HG03520 (cell line): ENCODE data around the gene CERKL.

Experiments
- ATAC-seq: cut with Tn5 transposase; IDR thresholded peaks from one replicate; pipeline ENCODE4 v1.9.1; 2021; ENCODE audit warnings: mild to moderate bottlenecking, moderate library complexity; ENCODE audit not compliant: unreplicated experiment

Gene CERKL

DNA sequence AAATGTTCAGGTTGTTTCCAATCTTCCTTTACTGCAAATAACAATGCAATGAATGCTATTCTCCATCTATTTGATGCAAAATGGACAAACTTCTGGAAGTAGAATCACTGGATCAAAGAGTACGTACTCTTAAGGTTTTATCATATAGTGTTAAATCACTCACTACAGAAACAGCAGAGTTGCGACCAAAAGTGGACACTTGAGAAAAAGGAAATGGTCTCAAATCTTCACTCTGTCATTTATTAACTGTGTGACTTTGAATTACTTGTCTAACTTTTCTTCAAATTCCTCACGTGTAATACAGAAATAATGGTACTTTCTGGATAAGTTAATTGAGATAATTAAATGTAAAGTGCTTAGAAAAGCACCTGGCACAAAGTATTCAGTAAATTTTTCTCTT lies 78.1 kb downstream of the CERKL start:
- ATAC-seq, result no peak

DNA sequence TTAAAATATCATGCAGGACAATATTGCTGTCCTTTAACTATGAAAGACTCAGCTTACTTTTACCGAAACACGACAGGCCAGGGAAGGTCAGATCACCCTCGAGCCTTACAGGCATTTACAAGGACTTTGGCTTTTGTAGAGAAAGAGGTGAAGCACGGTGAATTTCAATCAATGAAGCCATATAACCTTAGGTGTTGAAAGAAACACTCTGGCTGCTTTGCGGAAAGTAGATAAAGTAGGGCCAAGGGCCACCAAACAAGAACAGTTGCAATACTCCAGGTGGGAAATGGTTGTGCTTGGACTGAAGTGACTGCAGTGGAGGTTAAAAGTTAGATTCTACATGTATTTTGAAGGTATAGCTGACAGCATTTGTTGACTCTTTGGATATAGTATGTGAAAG lies 80.5 kb downstream of the CERKL start:
- ATAC-seq, result no peak

DNA sequence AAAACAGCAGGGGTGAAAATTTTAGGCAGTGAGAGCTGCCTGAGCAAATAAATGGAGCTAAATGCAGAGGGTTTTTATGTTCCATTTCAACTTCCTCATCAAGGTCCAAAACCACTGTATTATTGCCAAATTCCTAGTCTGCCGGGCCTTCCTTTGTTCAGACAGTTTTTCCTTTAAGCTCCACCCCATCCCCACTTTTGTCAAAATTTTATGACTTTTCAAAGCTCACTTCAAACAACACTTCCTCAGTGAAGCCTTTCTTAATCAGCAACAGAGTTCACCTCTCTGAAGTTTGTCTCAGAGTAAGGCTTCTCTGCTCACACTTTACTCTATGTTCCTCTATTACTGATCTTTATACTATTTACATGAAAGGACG lies 81.3 kb downstream of the CERKL start:
- no peak for ATAC-seq

DNA sequence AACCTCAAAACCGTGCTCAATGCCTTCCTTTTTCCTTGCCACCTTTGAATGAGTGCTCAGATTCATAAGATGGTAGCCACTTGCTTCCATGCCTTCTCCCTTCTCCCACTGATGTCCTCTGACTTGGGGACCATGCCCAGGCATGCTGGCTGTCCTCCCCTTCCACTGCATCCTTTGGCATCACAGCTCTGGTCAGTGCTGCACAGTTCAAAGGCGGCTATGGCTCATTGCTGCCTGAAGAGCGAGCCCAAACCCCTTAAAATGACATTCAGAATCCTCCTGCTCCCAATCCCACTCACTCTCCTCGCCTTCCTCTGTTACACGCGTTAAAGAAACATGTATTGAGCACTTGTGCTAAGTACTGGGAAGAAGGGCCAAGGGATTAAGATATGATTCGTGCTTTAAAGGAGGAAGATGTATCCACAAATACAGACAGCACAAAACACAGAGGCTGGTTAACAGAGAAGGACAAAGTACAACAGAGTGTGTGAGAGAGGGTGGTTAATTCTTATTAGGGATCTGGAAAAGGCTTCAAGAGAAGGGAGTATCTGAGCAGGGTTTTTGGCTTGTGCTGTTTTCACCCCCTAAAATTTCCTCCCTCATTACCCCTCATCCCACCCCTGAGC lies 81.8 kb downstream of the CERKL start:
- no peak for ATAC-seq

DNA sequence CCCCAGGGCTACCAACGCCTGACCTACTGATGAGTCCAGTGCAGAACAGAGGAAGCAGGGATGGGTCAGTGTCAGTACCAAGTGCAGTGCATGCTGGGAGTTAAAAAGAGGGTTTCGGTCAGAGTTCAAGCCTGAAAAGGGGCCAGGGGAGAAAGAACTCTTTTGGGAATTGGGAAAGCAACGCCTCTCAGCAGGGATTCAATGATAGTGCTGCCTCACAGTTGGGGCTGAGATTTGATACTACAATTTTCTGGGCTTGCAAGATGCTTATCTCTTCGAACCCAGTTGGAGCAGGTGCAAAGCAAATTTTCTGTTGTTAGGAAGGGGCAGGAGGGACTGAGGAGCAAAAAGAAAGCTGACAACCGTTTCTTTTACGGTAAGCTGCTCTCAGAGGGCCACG lies 82.6 kb downstream of the CERKL start:
- no peak for ATAC-seq

DNA sequence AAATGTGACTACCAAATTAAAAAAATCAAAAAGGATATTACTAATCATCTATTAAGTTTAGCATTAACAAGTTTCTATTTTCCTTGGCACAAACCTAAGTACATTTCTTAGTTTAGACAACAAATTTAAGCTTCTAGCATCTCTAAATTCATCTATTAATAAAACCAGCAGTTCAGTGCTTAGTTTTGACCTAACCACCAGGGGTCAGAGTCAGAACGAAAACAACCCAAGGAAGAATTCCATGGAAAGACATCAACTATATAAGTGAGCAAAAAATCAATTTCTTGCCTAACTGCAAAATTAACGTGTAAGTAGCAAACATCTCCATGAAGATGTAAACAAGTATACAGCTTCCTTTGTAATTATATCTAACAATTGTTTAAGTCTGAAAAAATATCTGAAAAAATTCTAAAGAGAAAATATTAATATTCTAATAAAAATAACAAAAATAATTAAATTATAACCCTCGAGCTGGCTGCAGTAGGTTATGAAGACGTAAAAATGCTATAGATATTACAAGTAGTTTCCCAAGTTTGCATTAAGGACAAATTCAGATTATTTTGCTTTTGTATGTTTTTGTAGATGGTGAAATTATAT lies 83.7 kb downstream of the CERKL start:
- no peak for ATAC-seq

DNA sequence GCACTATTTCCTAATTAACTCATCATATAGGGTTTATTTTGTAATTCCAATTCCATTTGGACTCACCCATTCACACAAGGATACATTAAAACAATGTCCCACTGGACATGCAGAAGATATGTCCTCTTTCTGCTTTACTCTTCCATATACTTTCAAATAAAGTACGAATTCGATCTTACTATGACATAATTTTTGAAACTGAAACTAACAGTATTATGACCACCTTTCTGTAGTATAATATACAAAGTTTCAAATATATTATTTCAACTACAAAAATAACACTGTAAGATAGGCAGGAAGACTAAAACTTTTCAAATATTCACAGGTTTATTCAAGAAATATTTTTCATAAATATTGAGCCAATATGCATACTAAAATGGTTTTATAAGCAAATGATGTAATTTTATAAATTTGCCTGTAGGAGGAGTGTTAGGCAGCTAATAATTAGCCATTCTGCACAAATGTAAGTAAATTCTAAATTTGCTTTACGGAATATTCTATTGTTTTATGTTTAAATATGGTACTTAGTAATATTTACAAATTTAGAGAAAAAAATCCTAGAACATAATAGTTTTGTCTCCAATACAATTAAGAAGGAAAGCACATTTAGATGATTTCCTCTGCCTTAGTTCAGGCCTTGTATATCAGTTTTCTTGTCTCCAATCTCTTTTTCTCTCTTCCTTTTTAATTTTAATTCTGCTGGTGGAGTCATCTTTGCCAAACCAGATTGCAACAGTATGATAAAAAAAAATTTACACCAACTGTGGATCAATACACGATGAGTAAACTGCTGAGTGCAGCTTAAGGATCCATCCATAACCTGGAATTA lies 85.9 kb downstream of the CERKL start:
- ATAC-seq, result no peak

DNA sequence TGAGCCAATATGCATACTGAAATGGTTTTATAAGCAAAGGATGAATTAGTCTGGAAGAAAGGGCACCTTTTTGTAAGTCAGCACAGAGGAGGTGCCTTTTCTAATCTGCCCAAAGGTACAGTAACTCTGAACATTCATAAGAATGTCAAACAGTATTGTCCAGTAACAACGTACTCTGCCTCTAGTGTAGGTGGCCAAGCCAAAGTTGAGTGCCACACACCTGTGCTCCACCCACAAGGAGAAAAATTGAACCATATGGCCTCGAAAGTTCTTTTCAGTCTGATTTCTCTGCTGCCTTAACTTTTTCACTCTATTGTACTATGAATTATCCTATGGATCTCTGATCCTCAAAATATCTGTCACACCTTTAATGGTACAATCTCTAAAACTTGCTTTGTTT lies 86.8 kb downstream of the CERKL start:
- ATAC-seq, result no peak

DNA sequence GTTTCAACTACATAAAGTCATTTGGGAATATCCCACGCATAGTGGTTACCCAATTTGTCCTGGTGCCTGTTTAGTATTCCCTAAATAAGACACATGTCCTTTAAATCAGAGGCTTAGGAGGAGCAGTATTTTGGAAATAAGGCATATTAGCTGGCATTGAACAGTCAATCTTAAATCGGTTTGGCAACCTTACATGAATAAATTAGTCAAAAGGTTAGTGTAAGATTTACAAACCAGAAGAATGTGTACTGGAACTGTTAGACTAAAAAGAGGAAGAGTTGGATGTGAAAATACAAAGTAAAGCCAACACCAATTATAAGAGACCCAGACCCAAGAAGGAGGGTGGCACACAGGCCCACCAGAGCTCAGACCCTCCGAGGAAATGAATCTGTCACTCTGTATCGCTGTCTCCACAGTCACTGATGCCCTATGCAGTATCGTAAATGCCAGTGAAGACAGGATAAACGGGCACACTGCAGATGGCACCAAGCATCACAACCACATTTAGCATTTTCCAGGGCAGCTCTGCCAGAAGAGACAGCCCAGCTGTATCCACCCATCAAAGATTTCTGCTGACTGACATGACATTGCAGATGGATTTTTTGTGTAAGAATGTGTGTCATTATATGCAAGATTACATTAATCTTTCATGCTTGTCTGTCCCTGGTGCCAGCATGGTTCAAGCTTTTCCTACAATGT lies 90.4 kb downstream of the CERKL start:
- ATAC-seq, result no peak

DNA sequence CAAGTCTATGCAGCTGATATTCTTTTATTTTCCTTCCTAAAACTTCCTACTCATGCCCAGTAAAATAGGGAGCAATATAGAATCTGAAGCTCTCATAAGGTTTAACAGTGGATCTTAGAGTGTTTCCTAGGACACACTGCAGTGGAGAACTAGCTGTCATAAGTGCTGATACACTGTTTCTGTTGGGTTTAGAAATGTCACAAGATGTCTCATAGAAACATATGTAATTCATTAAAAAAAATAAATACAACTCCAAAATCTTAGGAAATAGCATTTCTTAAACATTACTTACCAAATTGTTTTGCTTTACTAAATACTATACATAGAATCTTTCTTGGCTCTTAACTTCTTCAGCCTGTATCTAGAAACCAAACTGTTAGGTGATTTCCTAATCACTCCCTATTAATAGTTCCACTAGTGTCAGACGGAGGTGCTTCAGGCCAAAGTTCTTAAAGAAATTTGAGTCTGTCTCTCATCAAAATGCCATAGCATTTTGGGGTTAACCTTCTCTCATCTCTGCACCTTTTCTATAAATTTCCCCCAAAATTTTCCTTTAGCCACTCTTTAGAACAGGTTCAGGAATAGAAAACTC lies 93.7 kb downstream of the CERKL start:
- no peak for ATAC-seq

DNA sequence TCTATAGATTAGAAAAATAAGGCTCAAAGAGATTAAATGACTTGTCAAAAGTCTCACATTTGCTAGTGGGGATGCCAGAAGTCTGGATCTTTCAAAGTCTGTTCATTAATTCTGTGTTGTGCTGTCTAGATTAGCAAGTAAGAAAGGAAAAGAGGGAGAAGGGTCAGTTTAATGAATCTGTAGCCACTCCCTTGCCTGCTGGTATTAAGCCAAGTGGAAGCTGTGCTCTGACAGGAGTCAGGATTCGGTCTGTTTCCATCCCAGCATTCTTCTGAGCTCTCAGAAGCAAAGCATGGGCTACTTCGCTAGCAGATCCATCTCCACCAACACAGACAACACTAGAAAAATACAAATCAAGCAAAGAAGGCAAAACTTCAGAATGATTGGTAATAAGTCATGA lies 98.5 kb downstream of the CERKL start:
- no peak for ATAC-seq

DNA sequence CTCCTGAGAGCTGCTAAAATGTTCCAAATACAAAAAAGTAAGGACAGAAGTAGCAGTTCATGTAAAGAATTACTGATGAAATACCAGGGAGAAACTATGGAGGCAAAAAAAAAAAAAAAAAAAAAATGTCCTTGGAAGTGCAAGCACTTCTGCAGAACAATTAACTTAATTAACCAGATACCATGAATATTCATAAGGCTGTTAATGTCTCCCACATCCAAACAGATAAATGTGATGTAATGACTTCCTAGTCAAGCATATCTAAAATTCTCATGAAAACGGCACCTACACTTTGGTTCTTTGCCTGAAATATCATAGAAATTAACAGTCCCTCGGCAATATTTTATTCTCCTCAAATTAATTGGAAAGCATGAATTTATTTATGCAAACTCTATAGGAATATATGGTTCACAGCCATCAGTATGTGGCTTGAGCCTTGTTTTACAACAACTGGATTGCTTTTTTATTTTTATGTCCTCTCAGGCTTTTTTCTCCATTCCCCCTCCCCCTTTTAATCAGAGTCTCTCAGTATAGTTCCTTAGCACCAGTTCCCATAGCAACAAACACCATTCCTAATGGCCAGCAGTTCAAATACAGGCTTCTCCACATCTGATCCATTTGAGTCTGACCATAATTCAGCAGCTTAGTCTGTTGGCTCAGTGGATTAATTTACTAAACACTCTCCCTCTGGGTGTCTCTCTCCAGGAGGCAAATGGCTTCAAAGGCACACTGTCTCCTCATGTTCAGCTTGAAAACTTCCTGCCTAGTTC lies 102.7 kb downstream of the CERKL start:
- ATAC-seq, result no peak

DNA sequence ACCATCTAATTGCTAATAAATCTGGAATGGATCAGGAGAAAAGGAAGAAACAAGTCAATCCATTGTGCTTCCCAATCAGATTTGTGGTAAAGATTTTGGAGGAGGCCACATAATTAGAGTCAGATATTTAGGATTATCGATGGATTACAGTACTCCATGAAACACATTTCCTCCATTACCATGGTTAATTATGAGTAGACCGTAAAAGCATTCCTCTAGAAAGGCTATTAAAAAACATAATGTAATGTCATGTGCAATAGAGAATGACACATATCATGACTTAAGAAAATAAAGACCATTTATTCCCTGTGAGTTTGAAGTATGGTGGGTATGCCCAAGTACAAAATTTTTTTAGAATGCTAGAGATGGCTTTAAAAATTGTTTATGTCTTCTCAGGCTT lies 103.7 kb downstream of the CERKL start:
- no peak for ATAC-seq

DNA sequence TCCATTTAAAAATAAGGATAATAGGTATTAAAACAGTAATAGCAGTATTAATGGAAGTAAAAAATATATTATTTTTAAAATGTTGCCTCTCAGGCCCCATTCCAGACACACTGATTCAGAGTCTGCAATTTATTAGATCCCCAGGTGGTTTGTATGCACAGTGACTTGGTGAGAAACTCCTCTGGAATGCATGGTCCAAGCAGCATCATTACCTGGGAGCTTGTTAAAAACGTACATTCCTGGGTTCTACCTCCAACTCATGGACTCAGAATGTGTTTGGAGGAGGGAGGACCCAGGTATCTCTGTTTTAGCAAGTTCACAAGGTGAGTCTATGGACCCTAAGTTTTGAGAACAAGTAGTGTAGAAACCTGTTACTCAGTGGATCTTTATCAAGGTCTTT lies 104.1 kb downstream of the CERKL start:
- ATAC-seq, result no peak

DNA sequence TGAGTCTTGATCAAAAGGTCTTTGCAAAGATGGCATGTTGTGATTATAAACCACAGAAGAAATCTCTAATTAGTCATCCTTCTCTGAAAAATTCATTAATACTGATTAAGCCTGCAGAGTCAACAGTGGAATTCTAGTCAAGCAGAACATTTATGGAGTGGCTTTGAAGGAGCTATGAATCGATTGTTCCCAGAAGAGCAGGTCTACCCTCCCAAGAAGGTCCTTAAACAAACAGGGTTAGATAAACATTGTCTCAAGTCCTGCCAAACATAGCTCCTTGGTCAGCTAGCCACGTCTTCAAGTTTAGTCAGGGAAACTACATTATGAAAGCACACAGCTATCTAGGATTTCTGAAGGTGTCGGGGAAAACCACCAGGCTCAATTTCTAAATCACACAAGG lies 110.8 kb downstream of the CERKL start:
- no peak for ATAC-seq

DNA sequence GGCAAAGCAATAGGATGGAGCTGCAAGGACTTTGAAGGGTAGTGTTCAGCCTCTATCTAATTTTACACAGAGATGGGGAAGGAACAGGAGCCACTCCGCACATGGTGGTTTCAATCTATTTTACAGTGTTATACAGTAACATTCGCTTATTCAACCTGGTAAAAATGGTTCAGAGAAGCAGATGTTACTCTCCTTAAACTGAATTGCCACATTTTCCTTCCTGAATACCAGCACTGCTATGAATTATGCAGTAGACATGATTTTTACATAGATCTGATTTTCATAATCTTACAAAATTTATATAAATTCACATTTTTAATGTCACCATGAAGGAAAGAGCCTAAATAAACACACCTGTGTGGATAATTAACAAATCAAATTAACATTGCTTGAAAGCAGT lies 114.7 kb downstream of the CERKL start:
- no peak for ATAC-seq

DNA sequence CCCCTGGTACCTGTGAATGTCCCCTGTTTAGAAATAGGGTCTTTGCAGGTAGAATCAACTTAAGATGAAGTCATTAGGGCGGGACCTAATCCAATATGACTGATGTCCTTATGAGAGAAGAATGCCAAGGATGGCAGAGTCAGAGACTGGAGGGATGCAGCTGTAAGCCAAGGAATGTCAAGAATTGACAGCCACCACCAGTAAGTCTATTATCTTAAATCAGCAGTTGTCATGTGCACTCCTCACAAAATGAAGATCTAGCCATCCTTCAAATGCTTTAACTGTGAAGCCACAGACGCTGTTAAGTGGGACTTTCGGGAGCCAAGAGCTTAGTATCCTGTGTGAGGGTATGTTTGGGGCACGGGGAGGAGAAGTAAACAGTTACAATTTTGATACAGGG lies 116.5 kb downstream of the CERKL start:
- no peak for ATAC-seq

DNA sequence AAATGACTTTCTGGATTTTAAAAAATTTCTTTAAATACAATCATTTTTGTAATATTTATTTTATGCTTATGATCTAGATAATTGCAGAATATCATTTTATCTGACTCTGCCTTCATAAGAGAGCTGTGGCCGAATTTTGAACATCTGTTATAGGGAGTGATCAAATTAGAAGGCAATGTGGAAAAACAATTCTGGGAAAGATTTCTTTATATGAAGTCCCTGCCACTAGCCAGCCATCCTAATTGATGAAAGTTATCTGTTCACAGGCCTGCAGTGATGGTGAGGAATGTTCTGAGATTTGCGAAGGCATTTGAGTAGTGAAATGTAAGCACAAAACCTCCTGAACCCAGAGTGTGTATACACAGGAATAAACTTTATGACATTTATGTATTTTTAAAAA lies 120.2 kb downstream of the CERKL start:
- no peak for ATAC-seq

DNA sequence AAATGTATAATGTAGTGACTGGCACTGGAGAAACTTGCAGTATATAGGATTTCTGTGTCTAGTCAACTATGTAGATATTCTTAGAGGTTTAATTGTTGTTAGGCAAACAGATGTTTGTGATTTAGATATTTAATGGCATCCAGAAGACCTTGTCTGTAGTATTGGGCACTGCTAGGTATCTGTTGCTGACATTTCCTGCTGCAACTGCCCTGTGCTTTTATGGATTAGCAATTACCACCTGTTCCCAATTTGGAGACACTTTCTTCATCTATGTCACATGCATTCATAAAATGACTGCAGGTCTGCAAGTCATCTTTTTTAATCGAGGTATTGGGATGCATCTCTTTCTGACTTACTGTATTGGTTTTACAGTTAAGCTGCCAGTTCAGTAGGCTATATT lies 128.5 kb downstream of the CERKL start:
- ATAC-seq, result no peak

DNA sequence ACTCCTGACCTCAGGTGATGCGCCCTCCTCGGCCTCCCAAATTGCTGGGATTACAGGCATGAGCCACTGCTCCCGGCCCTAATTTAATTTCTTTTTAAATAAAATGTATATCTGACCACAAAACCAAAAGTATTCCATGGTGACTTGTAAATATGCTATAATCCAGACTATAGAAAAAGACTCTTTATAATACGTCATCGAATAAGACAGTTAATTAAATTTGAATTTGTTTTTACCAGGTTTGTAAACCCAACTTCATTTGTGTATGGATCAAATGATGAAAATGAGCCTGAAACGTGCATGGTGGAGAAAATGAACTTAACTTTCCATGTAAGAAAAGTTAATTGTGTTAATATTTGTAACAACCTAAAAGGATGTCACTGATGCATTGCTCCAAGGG lies 129.8 kb downstream of the CERKL start:
- ATAC-seq, result no peak

DNA sequence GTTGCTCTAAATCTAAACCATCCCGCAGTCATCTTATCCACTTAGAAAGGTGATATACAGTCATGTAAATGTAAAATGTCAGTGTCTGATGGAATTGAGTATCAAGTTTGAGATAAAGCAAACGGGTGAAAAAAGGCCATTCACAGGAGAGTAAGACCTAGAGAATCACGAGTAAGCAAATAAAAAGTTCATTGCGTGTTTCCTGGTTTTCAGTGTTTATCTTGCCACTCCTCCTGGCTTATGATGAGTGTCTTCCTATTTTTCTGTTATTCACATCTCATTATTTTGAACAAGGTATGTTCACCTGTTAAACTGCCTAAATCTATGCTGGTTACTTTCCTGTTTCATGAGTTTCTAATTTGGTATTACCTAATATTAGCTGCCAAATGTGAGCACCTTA lies 130.9 kb downstream of the CERKL start:
- no peak for ATAC-seq
